ENCODE data around the gene SLC25A39.

The SLC25A39 gene

GRCh38 chr17:44308865-44309264 is 15.8 kb downstream of the SLC25A39 start:
- DNase-seq (ENCODE audit: low read depth): no peak
- no peak for TF ChIP-seq CTCF (conservative IDR thresholded peaks at IDR 0.05; ENCODE audit: low read length)
- H3K4me3 ChIP-seq (ENCODE audit: low read length): no peak overlapping the region

- DNase-seq (ENCODE audit: low read depth): peak; percentile 68
- peak within 1 kb of the TSS; percentile 55 for H3K4me3 ChIP-seq (ENCODE audit: low read length)
- TF ChIP-seq CTCF (conservative IDR thresholded peaks at IDR 0.05; ENCODE audit: low read length): no peak
Measured at GRCh38 chr17:44308320-44308818, 16.3 kb downstream of the SLC25A39 start, which contains the start of gene RUNDC3A. Gene RUNDC3A, plus strand, starts transcription at chr17:44308601. Its CDS starts 232 bp downstream, at chr17:44308833.

- no peak for TF ChIP-seq CTCF (conservative IDR thresholded peaks at IDR 0.05; ENCODE audit: low read length)
- DNase-seq (ENCODE audit: low read depth): peak; percentile 34
- H3K4me3 ChIP-seq (ENCODE audit: low read length): peak overlapping the region; percentile 55
Measured at GRCh38 chr17:44307387-44308186, 17.0 kb downstream of the SLC25A39 start.

- TF ChIP-seq CTCF (conservative IDR thresholded peaks at IDR 0.05; ENCODE audit: low read length): no peak
- peak; percentile 25 for DNase-seq (ENCODE audit: low read depth)
- no peak overlapping the region for H3K4me3 ChIP-seq (ENCODE audit: low read length)
Measured at GRCh38 chr17:44304651-44305050, 20.0 kb downstream of the SLC25A39 start.

GRCh38 chr17:44297975-44298374 is 26.6 kb downstream of the SLC25A39 start:
- DNase-seq (ENCODE audit: low read depth): no peak
- H3K4me3 ChIP-seq (ENCODE audit: low read length): no peak overlapping the region
- TF ChIP-seq CTCF (conservative IDR thresholded peaks at IDR 0.05; ENCODE audit: low read length): no peak

- no peak for TF ChIP-seq CTCF (conservative IDR thresholded peaks at IDR 0.05; ENCODE audit: low read length)
- no peak for DNase-seq (ENCODE audit: low read depth)
- H3K4me3 ChIP-seq (ENCODE audit: low read length): no peak overlapping the region
Measured at GRCh38 chr17:44293509-44294226, 31.0 kb downstream of the SLC25A39 start.
